MM.1S (cell line): Measurements from ENCODE around the gene IFI6.
"Not testable (repeated sequence)": the region's sequence is repeated elsewhere in the genome, so short reads cannot be mapped to it uniquely, and the experiment has no call there.

Experiments
- DNase-seq: peaks from one replicate; pipeline ENCODE4 v3.0.0-alpha.2; 2015
- H2AFZ ChIP-seq: fragments of 300-600 bp; sonication (generic); 2 replicates; pipeline ENCODE4 v1.6.0; 2016; ENCODE audit warnings: antibody characterized with exemption, low read length
- H3F3A ChIP-seq: fragments of 300-600 bp; sonication (generic); 2 replicates; pipeline ENCODE4 v1.6.1; 2016; ENCODE audit warnings: mild to moderate bottlenecking, antibody characterized with exemption, low read length, moderate library complexity, mixed read lengths; ENCODE audit not compliant: insufficient read depth
- H3K27ac ChIP-seq: fragments of 300-600 bp; sonication (generic); 2 replicates; pipeline ENCODE4 v1.5.1; 2016; ENCODE audit warnings: mild to moderate bottlenecking, low read length
- H3K27me3 ChIP-seq: fragments of 300-600 bp; sonication (generic); replicated peaks from 2 replicates; pipeline ENCODE4 v1.6.0; 2016; ENCODE audit warnings: low read length; ENCODE audit not compliant: insufficient read depth
- H3K36me3 ChIP-seq: fragments of 300-600 bp; sonication (generic); replicated peaks from 2 replicates; pipeline ENCODE4 v1.6.1; 2016; ENCODE audit warnings: mild to moderate bottlenecking, low read length, mixed read lengths; ENCODE audit not compliant: insufficient read depth
- H3K4me1 ChIP-seq: fragments of 300-600 bp; sonication (generic); 2 replicates; pipeline ENCODE4 v1.6.1; 2016; ENCODE audit warnings: low read length, mixed read lengths
- H3K4me2 ChIP-seq: fragments of 300-600 bp; sonication (generic); 2 replicates; pipeline ENCODE4 v1.6.0; 2016; ENCODE audit warnings: low read depth, low read length
- H3K4me3 ChIP-seq: fragments of 300-600 bp; sonication (generic); 2 replicates; pipeline ENCODE4 v1.5.1; 2016; ENCODE audit warnings: low read length, mixed read lengths
- H3K79me2 ChIP-seq: fragments of 300-600 bp; sonication (generic); 2 replicates; pipeline ENCODE4 v1.6.1; 2016; ENCODE audit warnings: mixed run types, low read length, mixed read lengths
- H3K9ac ChIP-seq: fragments of 300-600 bp; sonication (generic); 2 replicates; pipeline ENCODE4 v1.6.1; 2016; ENCODE audit warnings: low read length, mixed read lengths
- H3K9me2 ChIP-seq: fragments of 300-600 bp; sonication (generic); replicated peaks from 2 replicates; pipeline ENCODE4 v1.6.1; 2016; ENCODE audit warnings: mild to moderate bottlenecking, low read length, mixed read lengths; ENCODE audit not compliant: insufficient read depth
- H3K9me3 ChIP-seq: fragments of 300-600 bp; sonication (generic); replicated peaks from 2 replicates; pipeline ENCODE4 v1.6.1; 2016; ENCODE audit warnings: mild to moderate bottlenecking, low read length, mixed read lengths; ENCODE audit not compliant: insufficient read depth
- H4K20me1 ChIP-seq: fragments of 300-600 bp; sonication (generic); 2 replicates; pipeline ENCODE4 v1.6.1; 2016; ENCODE audit warnings: mild to moderate bottlenecking, low read length, moderate library complexity, mixed read lengths; ENCODE audit not compliant: insufficient read depth
- EZH2 ChIP-seq: fragments of 300-600 bp; sonication (generic); optimal IDR thresholded peaks from 2 replicates; pipeline ENCODE3; 2017; ENCODE audit warnings: low read depth, mild to moderate bottlenecking, antibody characterized with exemption, low read length, mixed read lengths
- EZH2phosphoT487 ChIP-seq: fragments of 300-600 bp; sonication (generic); IDR thresholded peaks from 2 replicates; pipeline ENCODE4 v1.6.1; 2018; ENCODE audit warnings: antibody characterized with exemption, low read length
- TF ChIP-seq, protein P1 (sequence below): fragments of 300-600 bp; sonication (generic); IDR thresholded peaks from 2 replicates; pipeline ENCODE4 v1.5.1; 2016; ENCODE audit warnings: antibody characterized with exemption, low read length, mixed read lengths

IFI6 gene

GRCh38 chr1:27705545-27705944 is 33.6 kb upstream of the IFI6 start:
- Histone ChIP-seq H3K36me3 (no peaks in the 10 kb centered on the region), H3K4me2 (no peak overlapping the region), H3K27me3 (no peaks in the 10 kb centered on the region), H3K9me3 (no peaks in the 10 kb centered on the region), H2AFZ (no peak overlapping the region), H3F3A (no peaks in the 10 kb centered on the region), H3K4me3 (no peak overlapping the region), H3K9me2 (no peaks in the 10 kb centered on the region), H3K79me2 (no peaks in the 10 kb centered on the region), H3K27ac (no peak overlapping the region), H3K4me1 (no peaks in the 10 kb centered on the region), H3K9ac (no peak overlapping the region), H4K20me1 (no peaks in the 10 kb centered on the region)
- no peak for DNase-seq
- TF ChIP-seq EZH2phosphoT487 = no peak
- TF ChIP-seq, protein P1, sequence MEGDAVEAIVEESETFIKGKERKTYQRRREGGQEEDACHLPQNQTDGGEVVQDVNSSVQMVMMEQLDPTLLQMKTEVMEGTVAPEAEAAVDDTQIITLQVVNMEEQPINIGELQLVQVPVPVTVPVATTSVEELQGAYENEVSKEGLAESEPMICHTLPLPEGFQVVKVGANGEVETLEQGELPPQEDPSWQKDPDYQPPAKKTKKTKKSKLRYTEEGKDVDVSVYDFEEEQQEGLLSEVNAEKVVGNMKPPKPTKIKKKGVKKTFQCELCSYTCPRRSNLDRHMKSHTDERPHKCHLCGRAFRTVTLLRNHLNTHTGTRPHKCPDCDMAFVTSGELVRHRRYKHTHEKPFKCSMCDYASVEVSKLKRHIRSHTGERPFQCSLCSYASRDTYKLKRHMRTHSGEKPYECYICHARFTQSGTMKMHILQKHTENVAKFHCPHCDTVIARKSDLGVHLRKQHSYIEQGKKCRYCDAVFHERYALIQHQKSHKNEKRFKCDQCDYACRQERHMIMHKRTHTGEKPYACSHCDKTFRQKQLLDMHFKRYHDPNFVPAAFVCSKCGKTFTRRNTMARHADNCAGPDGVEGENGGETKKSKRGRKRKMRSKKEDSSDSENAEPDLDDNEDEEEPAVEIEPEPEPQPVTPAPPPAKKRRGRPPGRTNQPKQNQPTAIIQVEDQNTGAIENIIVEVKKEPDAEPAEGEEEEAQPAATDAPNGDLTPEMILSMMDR = no peak
- no peak for TF ChIP-seq EZH2

DNA sequence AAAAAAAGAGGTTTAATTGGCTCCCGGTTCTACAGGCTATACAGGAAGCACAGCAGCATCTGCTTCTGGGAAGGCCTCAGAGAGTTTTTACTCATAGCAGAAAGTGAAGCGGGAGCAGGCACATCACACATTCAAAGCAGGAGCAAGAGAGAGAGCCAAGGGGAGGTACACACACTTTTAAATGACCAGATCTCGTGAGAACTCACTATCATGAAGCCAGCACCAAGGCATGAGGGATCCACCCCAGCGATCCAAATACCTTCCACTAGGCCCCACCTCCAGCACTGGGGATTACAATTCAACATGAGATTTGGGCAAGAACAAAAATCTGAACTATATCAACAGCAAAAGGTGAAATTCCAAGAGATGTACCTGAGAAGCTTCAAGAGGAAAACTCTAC is 33.0 kb upstream of the IFI6 start:
- Histone ChIP-seq H3K4me3 (no peak overlapping the region), H3K27me3 (no peaks in the 10 kb centered on the region), H3K4me2 (no peak overlapping the region), H3K4me1 (no peaks in the 10 kb centered on the region), H3K9me3 (no peaks in the 10 kb centered on the region), H3F3A (no peaks in the 10 kb centered on the region), H3K27ac (no peak overlapping the region), H3K9ac (no peak overlapping the region), H4K20me1 (no peaks in the 10 kb centered on the region), H3K79me2 (no peaks in the 10 kb centered on the region), H3K36me3 (no peaks in the 10 kb centered on the region), H3K9me2 (no peaks in the 10 kb centered on the region), H2AFZ (no peak overlapping the region)
- DNase-seq = no peak
- TF ChIP-seq EZH2 = no peak
- TF ChIP-seq, protein P1 = no peak
- no peak for TF ChIP-seq EZH2phosphoT487

DNA sequence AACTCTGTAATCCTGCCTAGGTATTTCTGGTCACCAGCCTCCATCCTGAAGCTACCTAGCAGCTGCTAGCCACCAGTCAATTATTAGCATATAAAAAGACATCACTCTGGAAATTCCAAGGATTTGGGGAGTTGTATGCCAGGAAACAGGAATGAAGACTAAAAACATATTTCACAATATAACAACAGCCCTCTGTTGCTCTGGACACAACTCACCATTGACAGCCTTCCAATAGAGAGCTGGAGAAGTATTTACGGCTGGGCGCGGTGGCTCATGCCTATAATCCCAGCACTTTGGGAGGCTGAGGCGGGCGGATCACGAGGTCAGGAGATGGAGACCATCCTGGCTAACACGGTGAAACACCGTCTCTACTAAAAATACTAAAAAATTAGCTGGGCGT is 24.8 kb upstream of the IFI6 start:
- not testable (repeated sequence) for H3K9me3 ChIP-seq, H3K4me1 ChIP-seq, H3K36me3 ChIP-seq, H3K4me2 ChIP-seq, DNase-seq, H3K27me3 ChIP-seq, H3K79me2 ChIP-seq, H3F3A ChIP-seq, H3K9ac ChIP-seq, H3K4me3 ChIP-seq, H2AFZ ChIP-seq, H3K27ac ChIP-seq, H4K20me1 ChIP-seq, H3K9me2 ChIP-seq

GRCh38 chr1:27690183-27690582 is 18.2 kb upstream of the IFI6 start:
- H3K4me2 ChIP-seq = 0 out of 2 replicates have a peak overlapping the region, but pooled peaks have one; percentile 37
- H3K4me1 ChIP-seq = 0 out of 2 replicates have a peak, but pooled peaks cover 8% of the 10 kb centered on the region
- no peak for TF ChIP-seq EZH2phosphoT487
- no peak for TF ChIP-seq EZH2
- TF ChIP-seq, protein P1 = no peak
- H3F3A ChIP-seq = no peaks in the 10 kb centered on the region
- no peaks in the 10 kb centered on the region for H4K20me1 ChIP-seq
- peak overlapping the region; percentile 3; the same call in 1 of the 2 replicates for H2AFZ ChIP-seq
- no peaks in the 10 kb centered on the region for H3K27me3 ChIP-seq
- H3K36me3 ChIP-seq = no peaks in the 10 kb centered on the region
- H3K9me3 ChIP-seq = no peaks in the 10 kb centered on the region
- no peak for DNase-seq
- H3K79me2 ChIP-seq = no peaks in the 10 kb centered on the region
- no peak overlapping the region for H3K9ac ChIP-seq
- no peak overlapping the region for H3K27ac ChIP-seq
- H3K4me3 ChIP-seq = no peak overlapping the region
- no peaks in the 10 kb centered on the region for H3K9me2 ChIP-seq
